GM12878 (cell line): ENCODE results near the gene MAB21L3. TPM values are rescaled to one million over a fixed set of nuclear protein-coding genes. Genes with fewer than 3 reads are reported as not detected.

ENCODE experiments used
- ATAC-seq: fragments of 200-7000 bp; cut with Tn5 transposase; 3 replicates; pipeline ENCODE4 v1.9.1; 2020; ENCODE audit warnings: mild to moderate bottlenecking, moderate library complexity
- BruUV-seq: library from RNA; stranded (reverse); fragments of 400-500 nt; replicated peaks from 2 replicates; lab custom pipeline; 2021; lab: Mats Ljungman, UMichigan
- CTCF ChIA-PET: fragments of 300-600 bp; sonication (Branson Sonifier 250); formaldehyde crosslinking; extraction: SDS; loops from one replicate; lab custom pipeline; 2021; ENCODE audit warnings: inconsistent platforms; lab: Yijun Ruan, JAX
- POLR2A ChIA-PET: fragments of 350-600 bp; formaldehyde crosslinking; extraction: SDS; loops from one replicate; lab custom pipeline; 2021; ENCODE audit warnings: inconsistent platforms; lab: Charles Lee
- RAD21 ChIA-PET: fragments of 300-600 bp; sonication (Branson Sonifier 250); formaldehyde crosslinking; loops from one replicate; lab custom pipeline; 2023; ENCODE audit warnings: antibody characterized with exemption; ENCODE audit not compliant: unreplicated experiment; lab: Charles Lee
- SMC1A ChIA-PET: fragments of 300-600 bp; sonication (Branson Sonifier 250); formaldehyde crosslinking; loops from one replicate; lab custom pipeline; 2023; ENCODE audit not compliant: unreplicated experiment, uncharacterized antibody; lab: Charles Lee
- DNase-seq: peaks from one replicate; pipeline ENCODE4 v3.0.0-alpha.2; 2011; ENCODE audit warnings: low read depth, low spot score
- FAIRE-seq: peaks from 3 replicates; lab custom pipeline; 2011; peaks lifted over from hg19 to GRCh38; lab: Jason Lieb, UNC
- H2AFZ ChIP-seq: 2 replicates; pipeline ENCODE4 v1.6.0; 2011; ENCODE audit warnings: low read depth, low read length, control low read depth; ENCODE audit not compliant: control insufficient read depth
- H3K27ac ChIP-seq: 2 replicates; pipeline ENCODE4 v1.5.1; 2011; ENCODE audit warnings: control low read depth; ENCODE audit not compliant: control insufficient read depth, insufficient read depth
- H3K27me3 ChIP-seq, 2 experiments: replicated peaks in 1 of 2; 2 replicates each; pipeline versions ENCODE4 v1.6.0 to v1.6.1; 2011; ENCODE audit warnings: low read length in 1 of 2; ENCODE audit not compliant: control insufficient read depth in 2 of 2, insufficient read depth in 2 of 2
- H3K36me3 ChIP-seq, 2 experiments: 2 replicates each; pipeline ENCODE4 v1.5.1; 2011; ENCODE audit warnings: low read length in 1 of 2; ENCODE audit not compliant: control insufficient read depth in 2 of 2, insufficient read depth in 2 of 2
- H3K4me1 ChIP-seq: 2 replicates; pipeline ENCODE4 v1.6.1; 2011; ENCODE audit warnings: mild to moderate bottlenecking, low read length, moderate library complexity, mixed read lengths; ENCODE audit not compliant: control insufficient read depth, insufficient read depth
- H3K4me2 ChIP-seq: 2 replicates; pipeline ENCODE4 v1.6.0; 2011; ENCODE audit warnings: control low read depth; ENCODE audit not compliant: control insufficient read depth, insufficient read depth
- H3K4me3 ChIP-seq: fragments of 200-600 bp; sonication (generic); 2 replicates; pipeline ENCODE4 v1.5.1; 2016
- H3K79me2 ChIP-seq: 2 replicates; pipeline ENCODE4 v1.6.0; 2011; ENCODE audit warnings: low read length; ENCODE audit not compliant: control insufficient read depth, insufficient read depth
- H3K9ac ChIP-seq: 2 replicates; pipeline ENCODE4 v1.8.0; 2011; ENCODE audit warnings: low read length, control low read depth, mixed read lengths; ENCODE audit not compliant: control insufficient read depth, insufficient read depth
- H3K9me3 ChIP-seq: replicated peaks from 3 replicates; pipeline ENCODE4 v1.5.1; 2011; ENCODE audit warnings: mild to moderate bottlenecking, low read length; ENCODE audit not compliant: control insufficient read depth, insufficient read depth
- H4K20me1 ChIP-seq: 2 replicates; pipeline ENCODE4 v1.6.0; 2011; ENCODE audit not compliant: control insufficient read depth, insufficient read depth
- ATF7 ChIP-seq: fragments of 450-650 bp; IDR thresholded peaks from 2 replicates; pipeline ENCODE4 v1.6.1; 2016; ENCODE audit warnings: low read depth, mild to moderate bottlenecking
- BHLHE40 ChIP-seq, 2 experiments: fragments of 450-650 bp in 1 of 2; IDR thresholded peaks; 2 replicates each; pipeline ENCODE4 v1.6.1; 2011 to 2017; ENCODE audit warnings: low read depth in 2 of 2, borderline replicate concordance in 1 of 2, improper control_type of control experiment in 1 of 2, low read length in 1 of 2, mild to moderate bottlenecking in 1 of 2
- IKZF1 ChIP-seq: fragments of 450-650 bp; conservative IDR thresholded peaks from 2 replicates; pipeline ENCODE4 v1.6.1; 2017; ENCODE audit warnings: antibody characterized with exemption, mild to moderate bottlenecking
- MTA3 ChIP-seq: IDR thresholded peaks from 2 replicates; pipeline ENCODE4 v1.6.1; 2012; ENCODE audit warnings: low read length, inconsistent platforms, borderline replicate concordance
- PAX5 ChIP-seq: IDR thresholded peaks from 2 replicates; pipeline ENCODE4 v1.6.1; 2011; ENCODE audit warnings: low read depth, low read length, borderline replicate concordance
- STAT3 ChIP-seq: IDR thresholded peaks from 2 replicates; pipeline ENCODE4 v1.6.1; 2011; ENCODE audit warnings: low read depth, low read length, improper control_type of control experiment
- ZNF622 ChIP-seq: fragments of 450-650 bp; IDR thresholded peaks from 2 replicates; pipeline ENCODE4 v1.6.1; 2017; ENCODE audit warnings: mild to moderate bottlenecking, inconsistent platforms
- ZSCAN29 ChIP-seq: fragments of 450-650 bp; IDR thresholded peaks from 2 replicates; pipeline ENCODE4 v1.6.1; 2017; ENCODE audit warnings: mild to moderate bottlenecking, moderate library complexity
- WGBS: methylation state at CpG from one replicate; pipeline ENCODE4 v1.1.6; 2016; ENCODE audit warnings: low lambda C conversion rate; ENCODE audit not compliant: insufficient replicate concordance, insufficient coverage; ENCODE audit errors: missing lambda C conversion rate; 5-methylcytosine and 5-hydroxymethylcytosine counted together
- in situ Hi-C: fragments of 300-500 bp; cut with MboI; formaldehyde crosslinking; loops from 9 replicates; pipeline ENCODE4 v1.14.3; 2018; ENCODE audit warnings: mixed read lengths
- intact Hi-C: fragments of 100-400 bp; cut with micrococcal nuclease; formaldehyde crosslinking; loops from one replicate; pipeline ENCODE4 v1.14.2; 2022; ENCODE audit not compliant: unreplicated experiment
- polyA plus RNA-seq, 11 experiments: library from polyadenylated mRNA; depleted of rRNA in 4 of 11; unstranded in 6 of 11; stranded (reverse) in 5 of 11; fragments of >200 nt; fragmentation: Nextera tagmentation in 4 of 11; fragmentation: Illumina TruSeq in 1 of 11; extraction: Ambion mirVana in 4 of 11; extraction: Trizol in 1 of 11; gene quantifications; 1 replicate in 1 of 11; 2 replicates in 10 of 11; pipeline versions ENCODE4 v1.2.1 to v1.2.3, GENCODE V29; 2011 to 2016; ENCODE audit warnings: inconsistent platforms in 2 of 11, missing spikeins in 2 of 11, low read depth in 1 of 11
- total RNA-seq, 4 experiments: library from RNA; depleted of rRNA in 3 of 4; stranded (reverse); fragments of >200 nt in 3 of 4; fragmentation: Illumina TruSeq in 1 of 4; extraction: Trizol in 1 of 4; gene quantifications; 2 replicates each; pipeline versions ENCODE4 v1.2.1 to v1.2.3, GENCODE V29; 2013 to 2021

MAB21L3 gene
- total and polyA plus RNA-seq, 10 of the 15 experiments (the other 5 are each of a cell fraction or from before 2014, with no cell fraction given): 0.18 to 18.6 (median 1.3) TPM

DNA sequence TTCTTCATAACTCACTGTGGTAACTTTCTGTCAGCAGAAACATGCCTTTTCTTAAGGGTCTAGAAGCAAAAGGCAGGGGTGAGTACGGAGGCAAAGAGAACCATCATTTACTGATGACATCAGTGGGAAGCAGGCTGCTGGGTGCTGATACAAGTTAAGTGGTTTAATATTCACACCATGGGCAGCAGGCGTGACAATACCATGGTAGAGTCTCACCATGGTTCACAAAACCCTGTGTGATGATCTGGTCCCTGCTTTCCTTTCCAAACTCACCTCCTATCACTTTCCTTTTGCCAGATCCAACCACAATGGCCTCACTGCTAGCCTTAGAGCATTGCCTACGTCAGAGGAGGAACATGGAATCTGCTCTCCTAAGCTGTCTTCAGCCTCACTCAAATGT lies 8.7 kb downstream of the MAB21L3 start:
- ATAC-seq (peak; percentile 45), DNase-seq (no peak), FAIRE-seq (no peak)
- ChIA-PET RAD21 (interaction anchor here (2.6 kb wide), 1 partner anchor 9 kb away, joined by 9 read pairs; the partner anchor contains the start of gene MAB21L3), CTCF (interaction anchor here (0.6 to 2.3 kb wide), 2 partner anchors 19 to 103 kb away, joined by 3 to 9 read pairs; no protein-coding TSS in a partner anchor)
- no TSS peak for BruUV-seq
- H4K20me1 ChIP-seq: no peaks in the 10 kb centered on the region
- H2AFZ ChIP-seq: no peak overlapping the region
- H3K36me3 ChIP-seq: peaks cover 0 to 1% of the 10 kb centered on the region in 2 experiments; a peak in 2 of 4 replicates
- no peaks in the 10 kb centered on the region for H3K4me1 ChIP-seq
- in situ Hi-C loops: no loop called here
- no peaks in the 10 kb centered on the region for H3K79me2 ChIP-seq
- 2% methylated on average over 3 of the region's 3 CpGs for WGBS
- no peaks in the 10 kb centered on the region for H3K27me3 ChIP-seq
- intact Hi-C loops: no loop called here
- H3K9ac ChIP-seq: no peak overlapping the region
- TF ChIP-seq BHLHE40 (IDR thresholded peaks at IDR 0.05; ENCODE audit: borderline replicate concordance in 1 of 2, low read depth in 2 of 2, low read length in 1 of 2) (0 out of 4 replicates have a peak, but pooled peaks of 1 of the 2 experiments have one; percentile 17), IKZF1 (no peak), ZNF622 (no peak), ATF7 (peak; percentile 33; the same call in 1 of the 2 replicates), ZSCAN29 (no peak), STAT3 (no peak), PAX5 (peak; percentile 81), MTA3 (no peak)
- TF ChIP-seq, all 136 proteins: peak for 3
- Histone ChIP-seq H3K27ac (no peak overlapping the region), H3K4me2 (no peak overlapping the region), H3K4me3 (no peak overlapping the region), H3K9me3 (no peaks in the 10 kb centered on the region)
- ChIA-PET POLR2A (interaction anchor here (1.4 kb wide), 1 partner anchor 14 kb away, joined by 3 read pairs; no protein-coding TSS in a partner anchor), SMC1A (interaction anchor here (2.0 kb wide), 1 partner anchor 366 kb away, joined by 5 read pairs; no protein-coding TSS in a partner anchor)
